Measurements from ENCODE around the gene SLC25A24.

GRCh38 chr1:108152782-108153222 is 47.3 kb downstream of the SLC25A24 start:
- no peak for TF ChIP-seq EZH2 (IDR thresholded peaks at IDR 0.05; ENCODE audit: borderline replicate concordance, low read depth, low read length, severe bottlenecking)
- TF ChIP-seq CTCF (IDR thresholded peaks at IDR 0.05; ENCODE audit: borderline replicate concordance, extremely low read depth, low read length, poor library complexity, severe bottlenecking) = no peak

Measured in DND-41 (cell line).